ENCODE results near the gene FOSL1.

Gene FOSL1

GRCh38 chr11:65860278-65861164 is 39.7 kb downstream of the FOSL1 start, which contains the start of gene MUS81:
Gene MUS81 (plus strand): TSS chr11:65860433. CDS start chr11:65860754, 321 bp downstream.
- Histone ChIP-seq H3K27ac (ENCODE audit: low read depth, low read length) (peak within 1 kb of the TSS; percentile 97), H3K4me1 (ENCODE audit: control insufficient read depth, insufficient read depth, low read length) (peaks cover 6% of the 10 kb centered on the region), H3K36me3 (ENCODE audit: control insufficient read depth, insufficient read depth, low read length) (peaks cover 45% of the 10 kb centered on the region), H3K9me3 (ENCODE audit: control insufficient read depth, insufficient read depth, low read length) (no peaks in the 10 kb centered on the region), H3K27me3 (ENCODE audit: control insufficient read depth, insufficient read depth, low read length) (no peaks in the 10 kb centered on the region), H3K9ac (ENCODE audit: low read depth, low read length) (peak within 1 kb of the TSS; percentile 78), H3K4me3 (ENCODE audit: low read depth, low read length) (peak within 1 kb of the TSS; percentile 93)

GRCh38 chr11:65859812-65860277 is 40.3 kb downstream of the FOSL1 start:
- peak overlapping the region; percentile 78 for H3K9ac ChIP-seq (ENCODE audit: low read depth, low read length)
- H3K27ac ChIP-seq (ENCODE audit: low read depth, low read length), result peak overlapping the region; percentile 97
- peaks cover 45% of the 10 kb centered on the region for H3K36me3 ChIP-seq (ENCODE audit: control insufficient read depth, insufficient read depth, low read length)
- H3K9me3 ChIP-seq (ENCODE audit: control insufficient read depth, insufficient read depth, low read length), result no peaks in the 10 kb centered on the region
- peak overlapping the region; percentile 93 for H3K4me3 ChIP-seq (ENCODE audit: low read depth, low read length)
- H3K27me3 ChIP-seq (ENCODE audit: control insufficient read depth, insufficient read depth, low read length), result no peaks in the 10 kb centered on the region
- H3K4me1 ChIP-seq (ENCODE audit: control insufficient read depth, insufficient read depth, low read length), result peaks cover 6% of the 10 kb centered on the region

- H3K27ac ChIP-seq (ENCODE audit: low read depth, low read length), result peak overlapping the region; percentile 97
- H3K4me1 ChIP-seq (ENCODE audit: control insufficient read depth, insufficient read depth, low read length), result peaks cover 6% of the 10 kb centered on the region
- peaks cover 45% of the 10 kb centered on the region for H3K36me3 ChIP-seq (ENCODE audit: control insufficient read depth, insufficient read depth, low read length)
- no peaks in the 10 kb centered on the region for H3K27me3 ChIP-seq (ENCODE audit: control insufficient read depth, insufficient read depth, low read length)
- peak overlapping the region; percentile 78 for H3K9ac ChIP-seq (ENCODE audit: low read depth, low read length)
- peak overlapping the region; percentile 93 for H3K4me3 ChIP-seq (ENCODE audit: low read depth, low read length)
- H3K9me3 ChIP-seq (ENCODE audit: control insufficient read depth, insufficient read depth, low read length), result no peaks in the 10 kb centered on the region
These were observed 40.9 kb downstream of the FOSL1 start for GRCh38 chr11:65859095-65859811.

- H3K27me3 ChIP-seq (ENCODE audit: control insufficient read depth, insufficient read depth, low read length), result no peaks in the 10 kb centered on the region
- H3K9me3 ChIP-seq (ENCODE audit: control insufficient read depth, insufficient read depth, low read length), result no peaks in the 10 kb centered on the region
- H3K4me3 ChIP-seq (ENCODE audit: low read depth, low read length), result peak overlapping the region; percentile 76
- H3K36me3 ChIP-seq (ENCODE audit: control insufficient read depth, insufficient read depth, low read length), result peaks cover 45% of the 10 kb centered on the region
- peaks cover 6% of the 10 kb centered on the region for H3K4me1 ChIP-seq (ENCODE audit: control insufficient read depth, insufficient read depth, low read length)
- peak overlapping the region; percentile 97 for H3K27ac ChIP-seq (ENCODE audit: low read depth, low read length)
- peak overlapping the region; percentile 77 for H3K9ac ChIP-seq (ENCODE audit: low read depth, low read length)
These were observed 41.5 kb downstream of the FOSL1 start for GRCh38 chr11:65858681-65859087.

- peaks cover 6% of the 10 kb centered on the region for H3K4me1 ChIP-seq (ENCODE audit: control insufficient read depth, insufficient read depth, low read length)
- peaks cover 45% of the 10 kb centered on the region for H3K36me3 ChIP-seq (ENCODE audit: control insufficient read depth, insufficient read depth, low read length)
- peak within 1 kb of the TSS; percentile 95 for H3K4me3 ChIP-seq (ENCODE audit: low read depth, low read length)
- H3K27ac ChIP-seq (ENCODE audit: low read depth, low read length), result peak within 1 kb of the TSS; percentile 97
- peak within 1 kb of the TSS; percentile 95 for H3K9ac ChIP-seq (ENCODE audit: low read depth, low read length)
- no peaks in the 10 kb centered on the region for H3K9me3 ChIP-seq (ENCODE audit: control insufficient read depth, insufficient read depth, low read length)
- H3K27me3 ChIP-seq (ENCODE audit: control insufficient read depth, insufficient read depth, low read length), result no peaks in the 10 kb centered on the region
These were observed 42.1 kb downstream of the FOSL1 start, which contains the start of gene CFL1 for GRCh38 chr11:65857853-65858680. Gene CFL1 (minus strand): TSS chr11:65858180. CDS start chr11:65858099, 81 bp downstream.

- Histone ChIP-seq H3K36me3 (ENCODE audit: control insufficient read depth, insufficient read depth, low read length) (peaks cover 41% of the 10 kb centered on the region), H3K9me3 (ENCODE audit: control insufficient read depth, insufficient read depth, low read length) (no peaks in the 10 kb centered on the region), H3K27ac (ENCODE audit: low read depth, low read length) (peak overlapping the region; percentile 97), H3K4me3 (ENCODE audit: low read depth, low read length) (peak overlapping the region; percentile 95), H3K27me3 (ENCODE audit: control insufficient read depth, insufficient read depth, low read length) (no peaks in the 10 kb centered on the region), H3K9ac (ENCODE audit: low read depth, low read length) (peak overlapping the region; percentile 95), H3K4me1 (ENCODE audit: control insufficient read depth, insufficient read depth, low read length) (peaks cover 6% of the 10 kb centered on the region)
These were observed 42.7 kb downstream of the FOSL1 start for GRCh38 chr11:65857500-65857852.

GRCh38 chr11:65856689-65857499 is 43.3 kb downstream of the FOSL1 start:
- peaks cover 36% of the 10 kb centered on the region for H3K36me3 ChIP-seq (ENCODE audit: control insufficient read depth, insufficient read depth, low read length)
- H3K27ac ChIP-seq (ENCODE audit: low read depth, low read length), result peak overlapping the region; percentile 97
- no peaks in the 10 kb centered on the region for H3K27me3 ChIP-seq (ENCODE audit: control insufficient read depth, insufficient read depth, low read length)
- peak overlapping the region; percentile 95 for H3K9ac ChIP-seq (ENCODE audit: low read depth, low read length)
- H3K4me1 ChIP-seq (ENCODE audit: control insufficient read depth, insufficient read depth, low read length), result peaks cover 6% of the 10 kb centered on the region
- peak overlapping the region; percentile 95 for H3K4me3 ChIP-seq (ENCODE audit: low read depth, low read length)
- H3K9me3 ChIP-seq (ENCODE audit: control insufficient read depth, insufficient read depth, low read length), result no peaks in the 10 kb centered on the region

- Histone ChIP-seq H3K4me1 (ENCODE audit: control insufficient read depth, insufficient read depth, low read length) (peaks cover 6% of the 10 kb centered on the region), H3K27ac (ENCODE audit: low read depth, low read length) (no peak overlapping the region), H3K36me3 (ENCODE audit: control insufficient read depth, insufficient read depth, low read length) (peaks cover 36% of the 10 kb centered on the region), H3K27me3 (ENCODE audit: control insufficient read depth, insufficient read depth, low read length) (no peaks in the 10 kb centered on the region), H3K9me3 (ENCODE audit: control insufficient read depth, insufficient read depth, low read length) (0 out of 2 replicates have a peak, but pooled peaks cover 2% of the 10 kb centered on the region), H3K4me3 (ENCODE audit: low read depth, low read length) (peak overlapping the region; percentile 95), H3K9ac (ENCODE audit: low read depth, low read length) (no peak overlapping the region)
These were observed 44.2 kb downstream of the FOSL1 start for GRCh38 chr11:65855927-65856363.

- Histone ChIP-seq H3K36me3 (ENCODE audit: control insufficient read depth, insufficient read depth, low read length) (peaks cover 36% of the 10 kb centered on the region), H3K27me3 (ENCODE audit: control insufficient read depth, insufficient read depth, low read length) (no peaks in the 10 kb centered on the region), H3K27ac (ENCODE audit: low read depth, low read length) (no peak overlapping the region), H3K4me3 (ENCODE audit: low read depth, low read length) (no peak overlapping the region), H3K9ac (ENCODE audit: low read depth, low read length) (no peak overlapping the region), H3K9me3 (ENCODE audit: control insufficient read depth, insufficient read depth, low read length) (0 out of 2 replicates have a peak, but pooled peaks cover 2% of the 10 kb centered on the region), H3K4me1 (ENCODE audit: control insufficient read depth, insufficient read depth, low read length) (peaks cover 6% of the 10 kb centered on the region)
These were observed 45.0 kb downstream of the FOSL1 start for GRCh38 chr11:65854852-65855837.
